ENCODE measurements around the gene ZNF697.

Gene ZNF697

GRCh38 chr1:119587341-119587740 is 60.7 kb downstream of the ZNF697 start:
- TF ChIP-seq CTCF (IDR thresholded peaks at IDR 0.05), result no peak

- TF ChIP-seq CTCF (IDR thresholded peaks at IDR 0.05), result peak; percentile 55
Observed at GRCh38 chr1:119582801-119583200, 65.3 kb downstream of the ZNF697 start.

- TF ChIP-seq CTCF (IDR thresholded peaks at IDR 0.05), result no peak
Observed at GRCh38 chr1:119573886-119574285, 74.2 kb downstream of the ZNF697 start.

All from LNCAP (cell line).